ENCODE data around the gene UQCRC2. TPM values are rescaled to one million over a fixed set of nuclear protein-coding genes. Genes with fewer than 3 reads are reported as not detected.

Gene UQCRC2
- total and polyA plus RNA-seq, 2 donors from 2014 or later, result 199 to 314 TPM

- FAIRE-seq (no peak), DNase-seq (peak; percentile 64 to 84 (median 84))
- peak overlapping the region; percentile 57 to 100 (median 97) for H3K9ac ChIP-seq (ENCODE audit: low read length in 3 of 3)
- intact Hi-C loops (cut with DNase I), result no loop called here
- H3K4me3 ChIP-seq (ENCODE audit: low read length in 3 of 3), result peak overlapping the region; percentile 74 to 99 (median 95)
- peak overlapping the region; percentile 96 to 98 for H3K27ac ChIP-seq (ENCODE audit: low read depth in 2 of 2, low read length in 2 of 2)
- no peaks in the 10 kb centered on the region for H3K27me3 ChIP-seq (ENCODE audit: control insufficient read depth, insufficient read depth, low read length)
- peaks cover 4 to 20% (median 6%) of the 10 kb centered on the region in 3 donors for H3K4me1 ChIP-seq (ENCODE audit: control insufficient read depth in 2 of 3, insufficient read depth in 2 of 3, low read depth in 1 of 3, low read length in 3 of 3)
- no peak for TF ChIP-seq CTCF (IDR thresholded peaks at IDR 0.05; ENCODE audit: borderline replicate concordance, extremely low read depth, insufficient read depth)
- no peaks in the 10 kb centered on the region for H3K9me3 ChIP-seq (ENCODE audit: control insufficient read depth in 2 of 3, insufficient read depth in 1 of 3, low read length in 3 of 3)
- peaks cover 0 to 3% (median 0%) of the 10 kb centered on the region in 3 donors for H3K36me3 ChIP-seq (ENCODE audit: control insufficient read depth in 2 of 3, insufficient read depth in 3 of 3, low read length in 3 of 3)
These were observed 945 bp upstream of the UQCRC2 start for GRCh38 chr16:21952040-21952792.

- DNase-seq (no peak), FAIRE-seq (no peak)
- peaks cover 4 to 20% (median 6%) of the 10 kb centered on the region in 3 donors for H3K4me1 ChIP-seq (ENCODE audit: control insufficient read depth in 2 of 3, insufficient read depth in 2 of 3, low read depth in 1 of 3, low read length in 3 of 3)
- peak overlapping the region; percentile 96 to 98 for H3K27ac ChIP-seq (ENCODE audit: low read depth in 2 of 2, low read length in 2 of 2)
- peaks cover 6 to 16% (median 6%) of the 10 kb centered on the region in 3 donors for H3K36me3 ChIP-seq (ENCODE audit: control insufficient read depth in 2 of 3, insufficient read depth in 3 of 3, low read length in 3 of 3)
- no peak for TF ChIP-seq CTCF (IDR thresholded peaks at IDR 0.05; ENCODE audit: borderline replicate concordance, extremely low read depth, insufficient read depth)
- H3K4me3 ChIP-seq (ENCODE audit: low read length in 3 of 3), result peak overlapping the region; percentile 74 to 99 (median 95)
- intact Hi-C loops (cut with DNase I), result no loop called here
- no peaks in the 10 kb centered on the region for H3K27me3 ChIP-seq (ENCODE audit: control insufficient read depth, insufficient read depth, low read length)
- H3K9me3 ChIP-seq (ENCODE audit: control insufficient read depth in 2 of 3, insufficient read depth in 1 of 3, low read length in 3 of 3), result no peaks in the 10 kb centered on the region
- H3K9ac ChIP-seq (ENCODE audit: low read length in 3 of 3), result peak overlapping the region; percentile 90 to 100 (median 97)
These were observed 361 bp downstream of the UQCRC2 start for GRCh38 chr16:21953541-21953902.

GRCh38 chr16:21957714-21958346, 4.7 kb downstream of the UQCRC2 start:
- Histone ChIP-seq H3K9me3 (ENCODE audit: control insufficient read depth in 2 of 3, insufficient read depth in 1 of 3, low read length in 3 of 3) (no peaks in the 10 kb centered on the region), H3K4me1 (ENCODE audit: control insufficient read depth in 2 of 3, insufficient read depth in 2 of 3, low read depth in 1 of 3, low read length in 3 of 3) (peaks cover 4 to 8% (median 6%) of the 10 kb centered on the region in 3 donors), H3K4me3 (ENCODE audit: low read length in 3 of 3) (no peak overlapping the region), H3K9ac (ENCODE audit: low read length in 3 of 3) (no peak overlapping the region), H3K27me3 (ENCODE audit: control insufficient read depth, insufficient read depth, low read length) (no peaks in the 10 kb centered on the region), H3K27ac (ENCODE audit: low read depth in 2 of 2, low read length in 2 of 2) (no peak overlapping the region), H3K36me3 (ENCODE audit: control insufficient read depth in 2 of 3, insufficient read depth in 3 of 3, low read length in 3 of 3) (peaks cover 18 to 50% (median 23%) of the 10 kb centered on the region in 3 donors)
- no peak for DNase-seq
- intact Hi-C loops (cut with DNase I), result no loop called here
- no peak for TF ChIP-seq CTCF (IDR thresholded peaks at IDR 0.05; ENCODE audit: borderline replicate concordance, extremely low read depth, insufficient read depth)
- no peak for FAIRE-seq

Data from kidney (tissue), 14 donors.